IPS-NIHi7 (cell line): ENCODE results near the gene XPNPEP3.

Source experiments
- DNase-seq: peaks from one replicate; pipeline ENCODE4 v3.0.0; 2012; ENCODE audit warnings: mixed read lengths; ENCODE audit errors: extremely low spot score

The XPNPEP3 gene

GRCh38 chr22:40939202-40939601, 82.3 kb downstream of the XPNPEP3 start:
- DNase-seq = no peak

- DNase-seq = peak; percentile 97
These were observed 94.2 kb downstream of the XPNPEP3 start, which contains the start of gene RBX1 for GRCh38 chr22:40950962-40951794. TSS of gene RBX1 (plus strand) at chr22:40951378. CDS start at chr22:40951399, 21 bp downstream.

DNA sequence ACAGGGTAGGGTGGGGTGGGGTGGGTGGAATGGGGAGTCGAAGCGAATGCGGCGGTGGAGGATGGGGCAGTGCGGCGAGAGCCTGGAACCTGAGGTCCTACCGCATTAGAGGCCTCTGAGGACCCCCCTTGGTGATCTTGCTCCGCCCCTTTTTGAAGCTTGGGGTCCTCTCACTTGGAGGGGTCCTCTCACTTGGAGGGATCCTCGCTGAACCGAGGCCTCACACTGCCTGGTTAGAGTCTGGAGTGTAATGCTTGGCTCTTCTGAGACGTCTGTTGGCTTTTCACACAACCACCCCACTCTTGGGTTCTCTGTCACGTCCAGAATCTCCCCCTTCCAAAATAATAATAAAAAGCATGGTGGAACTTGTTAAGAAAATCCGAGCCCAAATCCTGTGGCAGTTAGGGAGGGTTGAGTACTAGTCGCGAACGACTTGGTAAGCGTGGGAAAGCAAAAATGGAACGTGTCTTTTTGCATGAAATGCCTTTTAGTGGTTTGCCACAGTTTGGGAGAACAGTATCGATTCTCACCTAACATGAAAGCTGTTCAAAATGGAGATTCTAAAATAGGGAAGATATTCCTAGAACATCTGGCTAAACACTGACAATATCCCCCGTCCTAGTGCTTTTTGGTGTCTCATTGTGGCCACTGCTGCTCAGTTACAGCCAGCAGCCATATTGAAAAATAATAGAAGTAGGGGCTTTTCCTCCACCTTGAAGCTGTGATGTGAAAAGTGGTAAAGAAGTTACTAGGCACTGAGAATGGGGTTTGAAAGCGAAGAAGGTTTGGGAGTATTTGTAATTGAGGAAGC, 95.1 kb downstream of the XPNPEP3 start:
- DNase-seq = no peak

- no peak for DNase-seq
These were observed 96.5 kb downstream of the XPNPEP3 start for GRCh38 chr22:40953471-40953870.

GRCh38 chr22:40954113-40954512, 97.2 kb downstream of the XPNPEP3 start:
- DNase-seq = no peak

- no peak for DNase-seq
These were observed 98.6 kb downstream of the XPNPEP3 start for GRCh38 chr22:40955571-40955970.

- no peak for DNase-seq
These were observed 100.7 kb downstream of the XPNPEP3 start for GRCh38 chr22:40957601-40958000.

GRCh38 chr22:40958299-40958698, 101.4 kb downstream of the XPNPEP3 start:
- DNase-seq = no peak

- DNase-seq = no peak
These were observed 103.2 kb downstream of the XPNPEP3 start for GRCh38 chr22:40960145-40960544.

- no peak for DNase-seq
These were observed 109.2 kb downstream of the XPNPEP3 start for GRCh38 chr22:40965936-40966725.

GRCh38 chr22:40966726-40967085, 109.8 kb downstream of the XPNPEP3 start:
- no peak for DNase-seq

GRCh38 chr22:40967111-40967760, 110.3 kb downstream of the XPNPEP3 start:
- DNase-seq = no peak

GRCh38 chr22:40972587-40972986, 115.6 kb downstream of the XPNPEP3 start:
- DNase-seq = no peak

GRCh38 chr22:40973144-40973543, 116.2 kb downstream of the XPNPEP3 start:
- no peak for DNase-seq

- DNase-seq = no peak
These were observed 118.4 kb downstream of the XPNPEP3 start for GRCh38 chr22:40975366-40975765.

DNA sequence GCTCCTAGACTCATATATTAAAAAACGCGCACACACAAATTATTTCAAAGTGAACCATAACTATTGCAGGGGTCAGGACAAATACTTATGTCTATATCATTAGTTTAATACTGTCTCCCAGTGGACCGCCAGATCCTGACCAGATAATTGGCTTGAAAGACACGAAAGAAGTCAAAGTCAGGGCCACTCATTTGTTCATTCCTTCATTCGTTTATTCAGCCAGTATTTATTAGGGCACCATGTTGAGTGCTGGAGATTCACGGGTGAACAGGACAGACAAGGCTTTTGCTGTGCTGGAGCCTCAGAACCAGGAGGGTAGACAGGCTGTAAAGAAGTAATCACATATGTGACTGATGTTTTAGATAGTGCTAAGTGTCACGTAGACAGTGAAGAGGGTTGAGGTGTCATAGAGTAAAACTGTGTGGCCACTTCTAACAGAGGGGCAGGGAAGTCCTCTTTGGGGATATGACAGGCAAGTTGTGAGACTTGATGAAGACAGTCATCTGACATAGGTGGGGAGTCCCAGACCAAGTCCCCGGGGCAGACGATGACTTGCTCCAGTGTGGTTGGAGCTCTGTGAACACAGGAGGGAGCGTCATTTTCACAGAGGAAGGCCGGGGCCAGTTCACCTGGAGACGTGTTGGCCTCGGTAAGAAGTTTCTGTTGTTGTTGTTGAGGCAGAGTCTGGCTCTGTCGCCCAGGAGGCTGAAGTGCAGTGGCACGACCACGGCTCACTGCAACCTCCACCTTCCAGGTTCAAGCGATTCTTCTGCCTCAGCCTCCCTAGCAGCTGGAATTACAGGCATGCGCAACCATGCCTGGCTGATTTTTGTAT, 120.1 kb downstream of the XPNPEP3 start:
- DNase-seq = no peak

- DNase-seq = no peak
These were observed 122.2 kb downstream of the XPNPEP3 start for GRCh38 chr22:40979198-40979597.

GRCh38 chr22:40979871-40980270, 122.9 kb downstream of the XPNPEP3 start:
- no peak for DNase-seq
